NB4 (cell line): Measurements from ENCODE around the gene KRT17.

Experiments used
- DNase-seq: peaks from one replicate; pipeline ENCODE4 v3.0.0; 2010; ENCODE audit warnings: low read depth
- H3K4me3 ChIP-seq: one replicate; pipeline ENCODE4 v1.5.1; 2011; ENCODE audit warnings: mild to moderate bottlenecking, low read depth, low read length, moderate library complexity
- MYC ChIP-seq: IDR thresholded peaks from 2 replicates; pipeline ENCODE4 v1.6.1; 2011; ENCODE audit warnings: low read depth, low read length
- POLR2A ChIP-seq: IDR thresholded peaks from 2 replicates; pipeline ENCODE4 v1.6.1; 2011; ENCODE audit warnings: mild to moderate bottlenecking; ENCODE audit not compliant: insufficient read length; ENCODE audit errors: extremely low read depth
- TF ChIP-seq, protein P1 (sequence below): IDR thresholded peaks from one replicate; pipeline ENCODE4 v1.5.1; 2012; ENCODE audit warnings: low read depth, low read length
- TF ChIP-seq, protein P2 (sequence below): IDR thresholded peaks from 2 replicates; pipeline ENCODE4 v1.6.1; 2011; ENCODE audit warnings: low read depth, low read length

Gene KRT17

DNA sequence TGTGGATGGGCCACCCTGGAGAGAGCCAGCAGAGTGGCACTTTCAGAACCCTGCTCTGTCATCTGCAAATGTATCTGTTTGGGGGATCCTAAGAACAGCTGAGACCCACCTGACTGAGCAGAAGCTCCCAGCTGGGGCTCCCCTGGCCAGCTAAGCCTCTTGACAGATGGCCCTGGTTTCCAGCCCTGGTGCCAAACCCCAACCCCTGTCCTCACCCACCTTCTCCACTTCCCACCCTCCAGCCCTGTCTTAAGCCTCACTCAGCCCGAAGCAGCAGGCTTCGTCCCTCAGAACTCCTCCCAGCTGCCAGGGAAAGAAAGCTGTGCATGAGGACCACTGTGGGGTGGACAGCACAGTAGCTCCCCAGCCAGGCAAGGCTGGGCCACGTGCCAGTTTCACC is 49.0 kb downstream of the KRT17 start:
- no peak overlapping the region for H3K4me3 ChIP-seq
- DNase-seq: no peak
- TF ChIP-seq, protein P1, sequence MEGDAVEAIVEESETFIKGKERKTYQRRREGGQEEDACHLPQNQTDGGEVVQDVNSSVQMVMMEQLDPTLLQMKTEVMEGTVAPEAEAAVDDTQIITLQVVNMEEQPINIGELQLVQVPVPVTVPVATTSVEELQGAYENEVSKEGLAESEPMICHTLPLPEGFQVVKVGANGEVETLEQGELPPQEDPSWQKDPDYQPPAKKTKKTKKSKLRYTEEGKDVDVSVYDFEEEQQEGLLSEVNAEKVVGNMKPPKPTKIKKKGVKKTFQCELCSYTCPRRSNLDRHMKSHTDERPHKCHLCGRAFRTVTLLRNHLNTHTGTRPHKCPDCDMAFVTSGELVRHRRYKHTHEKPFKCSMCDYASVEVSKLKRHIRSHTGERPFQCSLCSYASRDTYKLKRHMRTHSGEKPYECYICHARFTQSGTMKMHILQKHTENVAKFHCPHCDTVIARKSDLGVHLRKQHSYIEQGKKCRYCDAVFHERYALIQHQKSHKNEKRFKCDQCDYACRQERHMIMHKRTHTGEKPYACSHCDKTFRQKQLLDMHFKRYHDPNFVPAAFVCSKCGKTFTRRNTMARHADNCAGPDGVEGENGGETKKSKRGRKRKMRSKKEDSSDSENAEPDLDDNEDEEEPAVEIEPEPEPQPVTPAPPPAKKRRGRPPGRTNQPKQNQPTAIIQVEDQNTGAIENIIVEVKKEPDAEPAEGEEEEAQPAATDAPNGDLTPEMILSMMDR: no peak
- no peak for TF ChIP-seq MYC
- TF ChIP-seq, protein P2, sequence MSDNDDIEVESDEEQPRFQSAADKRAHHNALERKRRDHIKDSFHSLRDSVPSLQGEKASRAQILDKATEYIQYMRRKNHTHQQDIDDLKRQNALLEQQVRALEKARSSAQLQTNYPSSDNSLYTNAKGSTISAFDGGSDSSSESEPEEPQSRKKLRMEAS: no peak
- TF ChIP-seq POLR2A: no peak

DNA sequence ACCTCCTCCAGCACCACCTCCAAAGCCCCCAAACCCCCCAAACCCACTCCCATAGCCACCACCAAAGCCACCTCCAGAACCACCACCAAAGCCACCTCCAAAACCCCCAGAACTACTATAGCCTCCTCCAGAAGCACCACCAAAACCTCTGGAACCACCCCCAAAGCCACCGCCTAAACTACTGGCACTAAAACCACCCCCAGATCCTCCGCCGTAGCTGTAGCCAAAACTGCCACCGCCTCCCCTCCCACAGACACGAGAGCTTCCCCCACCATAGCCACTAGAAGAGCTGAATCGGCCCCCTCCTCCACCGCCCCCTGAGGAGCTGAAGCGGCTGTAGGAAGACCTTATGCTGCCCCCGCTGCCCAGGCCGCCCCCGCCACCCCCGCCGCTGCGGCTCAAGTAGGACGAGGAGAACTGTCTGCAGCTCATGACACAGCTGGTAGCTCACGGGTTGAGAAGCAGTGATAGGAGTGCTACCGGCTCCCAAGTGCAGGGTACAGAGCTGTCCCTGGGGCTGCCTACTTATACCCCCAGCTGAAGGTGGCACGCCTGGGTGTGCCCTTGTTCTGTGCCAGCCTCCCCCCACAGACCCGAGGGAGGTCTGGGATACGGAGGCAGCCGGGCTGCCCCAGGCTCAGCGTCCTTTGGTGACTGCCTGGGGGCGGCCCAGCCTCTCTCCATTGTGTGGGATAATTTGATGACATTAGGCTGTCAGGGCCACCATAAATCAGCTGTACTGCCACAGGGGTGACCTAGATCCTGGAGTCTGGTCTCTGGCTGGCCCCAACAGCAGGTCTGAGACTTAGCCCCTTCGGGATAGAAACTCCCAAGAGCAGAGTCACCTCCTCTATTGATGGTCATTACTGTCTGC is 52.6 kb downstream of the KRT17 start, which contains the start of gene KRT9:
TSS of gene KRT9 (minus strand) at position 499 of the 874 bp plus-strand sequence. CDS start at position 432, 67 bp downstream.
- H3K4me3 ChIP-seq: no peak within 1 kb of the TSS
- no peak for DNase-seq
- TF ChIP-seq, protein P1: no peak
- TF ChIP-seq, protein P2: no peak
- TF ChIP-seq POLR2A: no peak
- no peak for TF ChIP-seq MYC
